ENCODE results near the gene CCNC.

DNA sequence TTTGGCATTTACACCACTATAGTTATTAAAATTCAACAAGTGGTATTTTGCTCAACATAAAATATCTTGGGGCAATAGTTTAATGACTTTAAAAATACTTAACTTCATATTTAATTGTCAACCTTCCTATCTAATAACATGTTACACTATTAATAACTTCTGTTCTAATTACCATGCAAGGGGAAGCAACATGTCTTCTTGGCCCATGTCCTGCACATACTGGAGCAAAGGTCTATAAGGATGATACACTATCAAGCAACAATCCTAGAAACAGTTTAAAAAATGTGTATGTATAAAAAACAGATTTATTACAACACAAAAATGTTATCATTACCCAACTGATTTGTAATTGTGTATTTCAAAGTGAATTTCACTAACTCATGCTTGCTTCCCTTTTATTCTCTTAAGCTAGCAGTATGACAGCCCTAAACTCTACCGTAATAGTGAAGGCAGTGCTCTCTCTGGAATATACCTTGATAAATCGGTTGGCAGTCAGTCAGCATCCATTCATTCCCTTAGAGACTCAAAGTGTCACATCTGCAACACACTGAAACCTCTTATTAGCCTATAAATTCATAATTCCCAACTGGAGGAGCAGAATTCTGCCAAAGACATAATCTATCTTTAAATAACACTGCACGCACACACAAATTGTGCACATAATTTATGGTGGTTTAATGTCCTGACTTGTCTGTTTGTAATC is 18.3 kb downstream of the CCNC start:
- TF ChIP-seq EZH2 (IDR thresholded peaks at IDR 0.05), result no peak
- no peak for TF ChIP-seq POLR2AphosphoS5 (IDR thresholded peaks at IDR 0.05; ENCODE audit: borderline replicate concordance, low read depth, low read length)
- TF ChIP-seq FOXP2 (optimal IDR thresholded peaks at IDR 0.05; ENCODE audit: control extremely low read depth, extremely low read length, insufficient read depth), result no peak

Measured in SK-N-MC (cell line).